ENCODE measurements around the gene CAB39L. TPM values are rescaled to one million over a fixed set of nuclear protein-coding genes. Genes with fewer than 3 reads are reported as not detected.

Gene CAB39L
- total RNA-seq, 1 donor from 2014 or later, result 8.8 TPM

DNA sequence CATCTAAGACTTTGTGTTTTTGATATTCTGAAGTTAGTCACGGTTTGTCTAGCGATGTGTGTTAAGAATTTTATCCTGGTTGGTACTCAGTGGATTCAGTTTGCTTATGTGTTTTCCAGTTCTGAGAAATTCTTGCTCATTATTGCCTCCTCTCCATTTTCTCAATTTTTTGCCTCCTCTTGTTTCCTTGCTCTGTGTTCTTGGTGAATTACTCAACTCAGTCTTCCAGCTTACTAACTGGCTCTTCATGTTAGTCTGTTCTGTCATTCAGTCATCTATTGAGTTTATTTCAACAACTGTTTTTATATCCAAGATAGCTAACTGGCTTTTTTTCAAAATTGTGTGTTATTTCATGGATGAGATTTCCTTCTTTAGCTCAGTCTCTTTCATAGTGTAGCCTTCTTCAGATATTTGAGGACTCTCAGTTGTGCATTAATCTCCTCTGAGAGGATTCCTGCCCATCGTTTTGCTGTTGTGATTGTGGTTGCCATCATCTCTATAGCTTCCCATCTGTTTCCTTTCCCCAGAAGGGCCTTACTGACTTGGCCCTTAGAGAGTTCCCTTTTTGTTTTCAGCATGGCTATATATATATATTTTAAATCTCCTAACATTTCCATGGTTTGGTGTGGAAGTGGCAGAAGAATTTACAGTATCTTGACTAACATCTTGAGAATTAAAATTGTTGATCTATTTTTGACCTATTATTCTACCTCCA is 6.4 kb upstream of the CAB39L start:
- DNase-seq (ENCODE audit: low spot score, unreplicated experiment), result no peak
- Mint-ChIP-seq H3K9me3 (ENCODE audit: low read depth) (no peaks in the 10 kb centered on the region), H3K4me3 (ENCODE audit: low read depth) (no peak overlapping the region), H3K4me1 (ENCODE audit: low read depth) (no peaks in the 10 kb centered on the region), H3K36me3 (ENCODE audit: insufficient read depth) (no peaks in the 10 kb centered on the region), H3K27me3 (no peaks in the 10 kb centered on the region), H3K27ac (no peak overlapping the region)
- TF ChIP-seq, protein P1, sequence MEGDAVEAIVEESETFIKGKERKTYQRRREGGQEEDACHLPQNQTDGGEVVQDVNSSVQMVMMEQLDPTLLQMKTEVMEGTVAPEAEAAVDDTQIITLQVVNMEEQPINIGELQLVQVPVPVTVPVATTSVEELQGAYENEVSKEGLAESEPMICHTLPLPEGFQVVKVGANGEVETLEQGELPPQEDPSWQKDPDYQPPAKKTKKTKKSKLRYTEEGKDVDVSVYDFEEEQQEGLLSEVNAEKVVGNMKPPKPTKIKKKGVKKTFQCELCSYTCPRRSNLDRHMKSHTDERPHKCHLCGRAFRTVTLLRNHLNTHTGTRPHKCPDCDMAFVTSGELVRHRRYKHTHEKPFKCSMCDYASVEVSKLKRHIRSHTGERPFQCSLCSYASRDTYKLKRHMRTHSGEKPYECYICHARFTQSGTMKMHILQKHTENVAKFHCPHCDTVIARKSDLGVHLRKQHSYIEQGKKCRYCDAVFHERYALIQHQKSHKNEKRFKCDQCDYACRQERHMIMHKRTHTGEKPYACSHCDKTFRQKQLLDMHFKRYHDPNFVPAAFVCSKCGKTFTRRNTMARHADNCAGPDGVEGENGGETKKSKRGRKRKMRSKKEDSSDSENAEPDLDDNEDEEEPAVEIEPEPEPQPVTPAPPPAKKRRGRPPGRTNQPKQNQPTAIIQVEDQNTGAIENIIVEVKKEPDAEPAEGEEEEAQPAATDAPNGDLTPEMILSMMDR (IDR thresholded peaks at IDR 0.05; ENCODE audit: unreplicated experiment), result no peak

DNA sequence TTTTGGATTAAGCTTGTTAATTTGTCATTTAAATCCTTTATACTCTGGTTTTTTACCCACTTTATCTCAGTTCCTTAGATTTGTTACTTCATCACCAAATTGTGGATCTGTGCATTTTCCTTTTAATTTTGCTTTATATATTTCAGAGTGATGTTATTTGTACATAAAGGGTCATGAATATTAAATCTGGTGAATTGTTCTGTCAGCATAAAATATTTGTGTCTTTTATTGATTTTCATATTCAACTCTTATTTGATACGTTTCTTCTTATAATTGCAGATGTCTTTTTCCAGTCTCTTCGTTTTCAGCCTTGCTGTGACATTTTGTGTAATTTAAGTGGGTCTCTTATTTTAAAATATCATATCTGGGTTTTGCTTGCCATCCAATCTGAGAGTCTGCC is 4.9 kb upstream of the CAB39L start:
- H3K27me3 Mint-ChIP-seq, result no peaks in the 10 kb centered on the region
- no peak overlapping the region for H3K27ac Mint-ChIP-seq
- TF ChIP-seq, protein P1 (IDR thresholded peaks at IDR 0.05; ENCODE audit: unreplicated experiment), result no peak
- no peak overlapping the region for H3K4me3 Mint-ChIP-seq (ENCODE audit: low read depth)
- no peak for DNase-seq (ENCODE audit: low spot score, unreplicated experiment)
- H3K4me1 Mint-ChIP-seq (ENCODE audit: low read depth), result peaks cover 7% of the 10 kb centered on the region
- no peaks in the 10 kb centered on the region for H3K36me3 Mint-ChIP-seq (ENCODE audit: insufficient read depth)
- no peaks in the 10 kb centered on the region for H3K9me3 Mint-ChIP-seq (ENCODE audit: low read depth)

DNA sequence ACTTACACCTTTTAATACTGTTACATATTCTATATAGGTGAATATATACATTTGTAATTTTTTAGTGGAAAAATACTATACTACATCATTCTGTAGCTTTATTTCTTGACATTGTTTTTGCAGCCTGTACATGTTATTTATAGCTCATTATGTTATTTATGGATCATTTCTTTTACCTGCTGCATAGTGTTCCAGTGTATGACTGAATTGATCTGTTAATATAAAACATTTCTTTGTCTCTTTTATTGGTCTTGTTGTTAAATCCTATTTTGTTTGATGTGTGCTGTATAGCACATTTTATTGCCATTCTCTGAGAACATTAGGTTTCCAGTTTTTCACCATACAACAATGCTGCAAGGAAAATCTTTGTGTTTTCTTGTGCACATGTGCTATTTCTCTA is 2.6 kb upstream of the CAB39L start:
- Mint-ChIP-seq H3K27ac (no peak overlapping the region), H3K9me3 (ENCODE audit: low read depth) (no peaks in the 10 kb centered on the region), H3K36me3 (ENCODE audit: insufficient read depth) (no peaks in the 10 kb centered on the region), H3K4me3 (ENCODE audit: low read depth) (peak overlapping the region; percentile 52), H3K27me3 (no peaks in the 10 kb centered on the region), H3K4me1 (ENCODE audit: low read depth) (peaks cover 11% of the 10 kb centered on the region)
- no peak for DNase-seq (ENCODE audit: low spot score, unreplicated experiment)
- TF ChIP-seq, protein P1 (IDR thresholded peaks at IDR 0.05; ENCODE audit: unreplicated experiment), result no peak

DNA sequence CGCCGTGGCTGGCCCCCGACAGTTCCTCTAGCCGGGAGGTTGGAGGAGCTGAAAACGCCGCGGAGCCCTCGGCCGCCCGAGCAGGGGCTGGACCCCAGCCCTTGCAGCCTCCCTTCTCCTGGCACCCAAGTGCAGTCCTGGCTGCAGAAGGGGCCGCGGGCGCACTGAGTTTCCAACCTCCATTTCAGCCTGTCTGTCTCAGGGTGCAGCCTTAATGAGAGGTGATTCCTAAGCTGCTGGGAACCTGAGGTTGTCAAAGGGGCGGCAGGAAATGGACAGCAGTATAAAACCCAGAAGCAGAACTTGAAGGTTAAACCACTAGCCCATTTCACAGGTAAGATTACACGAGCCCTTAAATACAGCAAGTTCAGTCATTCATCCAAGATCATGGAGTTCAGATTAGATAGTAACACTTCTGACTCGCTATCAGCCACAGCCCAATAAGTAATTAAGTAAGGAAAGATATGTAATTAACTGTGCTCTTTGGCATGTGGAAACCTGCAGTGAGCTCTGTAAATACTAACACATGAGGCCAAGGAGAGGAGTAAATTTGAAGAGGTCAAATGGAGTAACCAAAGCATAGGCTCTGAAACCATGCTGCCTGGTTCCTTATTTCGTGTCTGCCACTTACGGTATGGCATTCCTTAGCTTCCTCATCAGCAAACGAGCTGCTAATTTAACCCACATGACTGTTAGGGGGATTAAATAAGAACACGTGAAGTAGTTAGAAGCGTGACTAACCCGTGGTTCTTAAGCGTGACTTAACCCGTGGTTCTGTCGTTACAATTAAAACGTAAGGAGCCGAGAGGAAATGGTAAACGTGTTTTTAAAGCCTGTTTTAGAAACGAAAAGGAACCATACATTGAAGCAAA is 896 bp upstream of the CAB39L start:
- H3K4me1 Mint-ChIP-seq (ENCODE audit: low read depth), result peaks cover 11% of the 10 kb centered on the region

DNA sequence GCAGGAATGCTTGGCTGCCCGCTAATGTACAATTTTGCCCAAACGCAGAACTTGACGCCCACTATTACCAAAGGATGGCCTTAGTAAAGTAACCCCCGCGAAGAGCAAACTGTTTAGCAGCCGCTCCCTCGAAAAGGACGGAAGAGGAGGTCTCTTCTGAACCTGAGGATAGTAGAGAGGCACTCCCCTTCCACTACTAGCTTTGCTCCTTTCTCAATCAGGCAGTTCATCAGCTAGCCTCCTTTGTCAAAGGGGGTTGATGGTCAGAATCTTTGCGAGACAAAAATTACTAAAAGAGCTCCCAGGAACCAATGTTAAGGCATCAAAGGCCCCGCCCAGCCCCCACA is 534 bp downstream of the CAB39L start:
- Mint-ChIP-seq H3K36me3 (ENCODE audit: insufficient read depth) (no peaks in the 10 kb centered on the region), H3K27ac (peak overlapping the region; percentile 99), H3K27me3 (no peaks in the 10 kb centered on the region), H3K9me3 (ENCODE audit: low read depth) (no peaks in the 10 kb centered on the region), H3K4me3 (ENCODE audit: low read depth) (peak overlapping the region; percentile 89), H3K4me1 (ENCODE audit: low read depth) (peaks cover 11% of the 10 kb centered on the region)
- DNase-seq (ENCODE audit: low spot score, unreplicated experiment), result no peak
- TF ChIP-seq, protein P1 (IDR thresholded peaks at IDR 0.05; ENCODE audit: unreplicated experiment), result no peak

More for the DNA sequence above, 896 bp upstream of the CAB39L start:
- Mint-ChIP-seq H3K27me3 (no peaks in the 10 kb centered on the region), H3K27ac (peak overlapping the region; percentile 99), H3K4me3 (ENCODE audit: low read depth) (peak overlapping the region; percentile 89), H3K36me3 (ENCODE audit: insufficient read depth) (no peaks in the 10 kb centered on the region), H3K9me3 (ENCODE audit: low read depth) (no peaks in the 10 kb centered on the region)
- TF ChIP-seq, protein P1 (IDR thresholded peaks at IDR 0.05; ENCODE audit: unreplicated experiment), result no peak
- DNase-seq (ENCODE audit: low spot score, unreplicated experiment), result no peak

All from progenitor cell of endocrine pancreas (in vitro differentiated cells).